ENCODE measurements around the gene LRRC53. TPM values are rescaled to one million over a fixed set of nuclear protein-coding genes. Genes with fewer than 3 reads are reported as not detected.

Gene LRRC53
- total and polyA plus RNA-seq, 2 of the 4 experiments (the other 2 are of a cell fraction), result not detected

- Histone ChIP-seq H2BK15ac (ENCODE audit: low read depth, low read length) (no peak overlapping the region), H3K9me1 (ENCODE audit: insufficient read depth, low read length) (no peaks in the 10 kb centered on the region), H3K4me2 (ENCODE audit: low read depth, low read length) (no peak overlapping the region), H3K27me3 (ENCODE audit: control insufficient read depth, insufficient read depth, low read length) (no peaks in the 10 kb centered on the region), H2AK5ac (ENCODE audit: low read depth, low read length) (no peak overlapping the region), H3K23ac (ENCODE audit: low read depth, low read length) (no peak overlapping the region), H3K4ac (ENCODE audit: low read depth, low read length) (no peak overlapping the region), H4K8ac (ENCODE audit: low read depth in 2 of 2, low read length in 2 of 2) (no peak overlapping the region), H2BK20ac (ENCODE audit: low read depth, low read length) (peak overlapping the region; percentile 5; the same call in 1 of the 2 replicates), H3K79me1 (ENCODE audit: low read depth in 1 of 2, low read length in 2 of 2) (no peaks in the 10 kb centered on the region), H4K20me1 (ENCODE audit: insufficient read depth, low read length) (no peaks in the 10 kb centered on the region), H3K9ac (ENCODE audit: low read depth, low read length) (no peak overlapping the region), H4K91ac (ENCODE audit: insufficient read depth, low read depth, low read length) (no peak overlapping the region), H4K5ac (ENCODE audit: low read depth, low read length) (no peak overlapping the region), H2BK5ac (ENCODE audit: low read depth, low read length, poor library complexity, severe bottlenecking) (no peak overlapping the region), H3K27ac (ENCODE audit: insufficient read depth, low read length) (no peak overlapping the region), H3K4me1 (ENCODE audit: control insufficient read depth, insufficient read depth, low read length) (peaks cover 6% of the 10 kb centered on the region; the same call in 1 of the 2 replicates), H3K18ac (ENCODE audit: low read depth, low read length) (peak overlapping the region; percentile 75; the same call in 1 of the 2 replicates), H2AK9ac (replicated peaks; ENCODE audit: low read depth, low read length, poor library complexity) (no peak overlapping the region), H3K36me3 (ENCODE audit: control insufficient read depth, insufficient read depth, low read length) (no peaks in the 10 kb centered on the region), H3K14ac (replicated peaks; ENCODE audit: low read depth, low read length) (no peak overlapping the region), H3K9me3 (ENCODE audit: control insufficient read depth, insufficient read depth, low read length) (no peaks in the 10 kb centered on the region), H3K56ac (ENCODE audit: extremely low read depth, insufficient read depth, low read length) (no peak overlapping the region), H3K4me3 (ENCODE audit: insufficient read depth, low read depth, low read length) (no peak overlapping the region), H2BK120ac (ENCODE audit: low read depth, low read length) (0 out of 2 replicates have a peak overlapping the region, but pooled peaks have one; percentile 11), H2AFZ (replicated peaks; ENCODE audit: low read length, poor library complexity) (no peak overlapping the region)
- no TSS peak for BruUV-seq (replicated peaks)
- WGBS, 2 experiments (ENCODE audit: extremely low coverage in 2 of 2, insufficient read length in 1 of 2), result no CpG with 5 or more reads among the region's 4 CpGs
- ATAC-seq (ENCODE audit: low read depth) (no peak), DNase-seq (no peak)
- intact Hi-C loops (cut with micrococcal nuclease), result no loop called here
- TF ChIP-seq RAD21 (IDR thresholded peaks at IDR 0.05; ENCODE audit: low read length) (no peak), CHD1 (IDR thresholded peaks at IDR 0.05; ENCODE audit: low read depth, low read length) (no peak), NFE2L2 (IDR thresholded peaks at IDR 0.05; ENCODE audit: low read depth, low read length) (no peak), BHLHE40 (IDR thresholded peaks at IDR 0.05; ENCODE audit: low read depth, low read length) (no peak), USF2 (IDR thresholded peaks at IDR 0.05; ENCODE audit: low read depth, low read length) (no peak), RCOR1 (IDR thresholded peaks at IDR 0.05; ENCODE audit: insufficient replicate concordance, low read length) (no peak), POLR2A (IDR thresholded peaks at IDR 0.05; ENCODE audit: low read depth, low read length) (no peak), RFX5 (IDR thresholded peaks at IDR 0.05; ENCODE audit: low read depth, low read length) (no peak), MAFK (IDR thresholded peaks at IDR 0.05; ENCODE audit: low read depth, low read length) (no peak), MXI1 (IDR thresholded peaks at IDR 0.05; ENCODE audit: borderline replicate concordance, low read depth, low read length) (no peak), MAZ (IDR thresholded peaks at IDR 0.05; ENCODE audit: borderline replicate concordance, low read depth, low read length) (no peak), CEBPB (IDR thresholded peaks at IDR 0.05; ENCODE audit: low read depth, low read length) (no peak), CTCF (conservative IDR thresholded peaks at IDR 0.05; ENCODE audit: low read depth, low read length) (no peak), FOS (IDR thresholded peaks at IDR 0.05; ENCODE audit: low read depth, low read length) (no peak), SMC3 (IDR thresholded peaks at IDR 0.05; ENCODE audit: low read depth, low read length) (no peak)
- dilution Hi-C loops (cut with HindIII; ENCODE audit: low sequenced_read_pairs, unreplicated experiment), result no loop called here
- CTCF ChIA-PET, result no interaction called here
- POLR2A ChIA-PET (ENCODE audit: unreplicated experiment), result no interaction called here
- in situ Hi-C loops (cut with MboI; ENCODE audit: low sequenced_read_pairs), result no loop called here
Measured at GRCh38 chr1:74430342-74430934, 82.0 kb downstream of the LRRC53 start.
